Erythroblast (primary cell): ENCODE results near the gene PIAS4.

ENCODE experiments used
- GATA1 ChIP-seq: IDR thresholded peaks from 2 replicates; pipeline ENCODE4 v1.6.1; 2011; ENCODE audit warnings: low read depth, mild to moderate bottlenecking, control low read depth, low read length, moderate library complexity
- POLR2A ChIP-seq: IDR thresholded peaks from 2 replicates; pipeline ENCODE4 v1.6.1; 2011; ENCODE audit warnings: mild to moderate bottlenecking, low read length

- no peak for TF ChIP-seq POLR2A
- TF ChIP-seq GATA1: no peak
Measured at GRCh38 chr19:3985643-3986259, 21.8 kb upstream of the PIAS4 start.
